Keratinocyte (primary cell): Measurements from ENCODE around the gene PHLPP2. TPM values are rescaled to one million over a fixed set of nuclear protein-coding genes. Genes with fewer than 3 reads are reported as not detected.
A peak's percentile ranks its signal among the peaks of the same experiment; 100 is the strongest.

Experiments
- DNase-seq: peaks from one replicate; pipeline ENCODE4 v3.0.0-alpha.2; 2011; ENCODE audit warnings: low read depth, missing footprints, low spot score
- FAIRE-seq: peaks from 2 replicates; lab custom pipeline; 2011; peaks lifted over from hg19 to GRCh38; lab: Jason Lieb, UNC
- H2AFZ ChIP-seq: 2 replicates; pipeline ENCODE4 v1.6.0; 2012; ENCODE audit warnings: low read length, control low read depth, inconsistent platforms; ENCODE audit not compliant: control insufficient read depth
- H3K27ac ChIP-seq: 2 replicates; pipeline ENCODE4 v1.5.1; 2011; ENCODE audit warnings: low read length; ENCODE audit not compliant: control insufficient read depth, insufficient read depth
- H3K27me3 ChIP-seq: 3 replicates; pipeline ENCODE4 v1.6.0; 2011; ENCODE audit warnings: low read length; ENCODE audit not compliant: control insufficient read depth, insufficient read depth; ENCODE audit errors: extremely low read depth
- H3K36me3 ChIP-seq, 2 experiments: 2 replicates in 1 of 2; 3 replicates in 1 of 2; pipeline ENCODE4 v1.5.1; 2011; ENCODE audit warnings: low read length in 2 of 2, mild to moderate bottlenecking in 1 of 2; ENCODE audit not compliant: control insufficient read depth in 2 of 2, insufficient read depth in 2 of 2; ENCODE audit errors: extremely low read depth in 1 of 2
- H3K4me1 ChIP-seq: 3 replicates; pipeline ENCODE4 v1.5.1; 2011; ENCODE audit warnings: low read length; ENCODE audit not compliant: control insufficient read depth, insufficient read depth; ENCODE audit errors: extremely low read depth
- H3K4me2 ChIP-seq: 3 replicates; pipeline ENCODE4 v1.6.0; 2011; ENCODE audit warnings: low read depth, low read length; ENCODE audit not compliant: control insufficient read depth, insufficient read depth; ENCODE audit errors: extremely low read depth
- H3K4me3 ChIP-seq, 3 experiments: fragments of 200-600 bp in 1 of 3; sonication (generic) in 1 of 3; 2 replicates in 2 of 3; 3 replicates in 1 of 3; pipeline ENCODE4 v1.5.1; 2011 to 2016; ENCODE audit warnings: low read length in 3 of 3, mild to moderate bottlenecking in 3 of 3, control low read depth in 2 of 3, inconsistent platforms in 1 of 3, low read depth in 1 of 3, mixed read lengths in 1 of 3, mixed run types in 1 of 3, moderate library complexity in 1 of 3; ENCODE audit not compliant: control insufficient read depth in 2 of 3, insufficient read depth in 2 of 3; ENCODE audit errors: extremely low read depth in 1 of 3
- H3K79me2 ChIP-seq: 2 replicates; pipeline ENCODE4 v1.6.0; 2012; ENCODE audit warnings: low read length; ENCODE audit not compliant: control insufficient read depth, insufficient read depth
- H3K9ac ChIP-seq: 3 replicates; pipeline ENCODE4 v1.6.0; 2011; ENCODE audit warnings: low read length; ENCODE audit not compliant: control insufficient read depth, insufficient read depth; ENCODE audit errors: extremely low read depth
- H3K9me1 ChIP-seq: 3 replicates; pipeline ENCODE4 v1.6.0; 2011; ENCODE audit warnings: low read length; ENCODE audit not compliant: control insufficient read depth, insufficient read depth; ENCODE audit errors: extremely low read depth
- H3K9me3 ChIP-seq: 2 replicates; pipeline ENCODE4 v1.5.1; 2012; ENCODE audit warnings: low read depth, low read length; ENCODE audit not compliant: control insufficient read depth
- H4K20me1 ChIP-seq: 3 replicates; pipeline ENCODE4 v1.6.0; 2011; ENCODE audit warnings: low read length; ENCODE audit not compliant: control insufficient read depth, insufficient read depth; ENCODE audit errors: extremely low read depth
- CTCF ChIP-seq, 3 experiments: IDR thresholded peaks in 1 of 3; conservative IDR thresholded peaks in 1 of 3; optimal IDR thresholded peaks in 1 of 3; 2 replicates in 2 of 3; 3 replicates in 1 of 3; pipeline versions ENCODE3 to v1.5.1; 2011; ENCODE audit warnings: low read length in 3 of 3, mild to moderate bottlenecking in 3 of 3, moderate library complexity in 2 of 3, control low read depth in 1 of 3, inconsistent platforms in 1 of 3; ENCODE audit not compliant: insufficient read depth in 2 of 3; ENCODE audit errors: extremely low read depth in 1 of 3
- EZH2 ChIP-seq: IDR thresholded peaks from one replicate; pipeline ENCODE4 v1.6.1; 2012; ENCODE audit warnings: inconsistent platforms, mild to moderate bottlenecking, low read length, moderate library complexity
- dilution Hi-C: fragments of 300-500 bp; cut with MboI; formaldehyde crosslinking; loops from one replicate; pipeline ENCODE4 v1.7.0; 2020; ENCODE audit warnings: low sequenced_read_pairs; ENCODE audit not compliant: extremely low pct_ligation_motif_present
- polyA plus RNA-seq, 5 experiments: library from polyadenylated mRNA; depleted of rRNA in 3 of 5; stranded (reverse) in 3 of 5; stranded (forward) in 1 of 5; unstranded in 1 of 5; fragments of >200 nt; gene quantifications; 1 replicate in 1 of 5; 2 replicates in 3 of 5; 3 replicates in 1 of 5; pipeline versions ENCODE4 v1.2.1 to v1.2.3, GENCODE V29; 2011 to 2012; ENCODE audit warnings: missing spikeins in 2 of 5, low read depth in 1 of 5, low replicate concordance in 1 of 5

Gene PHLPP2
- polyA plus RNA-seq, 1 donor (not counting 4 experiments of a cell fraction or from before 2014, with no cell fraction given): 6.5 TPM

- Histone ChIP-seq H2AFZ (no peak overlapping the region), H3K4me2 (no peak overlapping the region), H3K9me1 (no peaks in the 10 kb centered on the region), H3K4me3 (no peak overlapping the region), H3K36me3 (no peaks in the 10 kb centered on the region), H3K9me3 (no peaks in the 10 kb centered on the region), H3K27me3 (no peaks in the 10 kb centered on the region), H4K20me1 (no peaks in the 10 kb centered on the region), H3K27ac (no peak overlapping the region), H3K79me2 (no peaks in the 10 kb centered on the region), H3K9ac (no peak overlapping the region), H3K4me1 (no peaks in the 10 kb centered on the region)
- FAIRE-seq (no peak), DNase-seq (no peak)
- dilution Hi-C loops: no loop called here
- TF ChIP-seq EZH2 (no peak), CTCF (optimal IDR thresholded peaks at IDR 0.05 in 1 of 3, IDR thresholded peaks at IDR 0.05 in 1 of 3, conservative IDR thresholded peaks at IDR 0.05 in 1 of 3; ENCODE audit: extremely low read depth in 1 of 3, insufficient read depth in 2 of 3, low read length in 3 of 3) (peak; percentile 82 to 99 (median 84))
Measured at GRCh38 chr16:71610936-71611871, 113.3 kb downstream of the PHLPP2 start.

- no peaks in the 10 kb centered on the region for H3K79me2 ChIP-seq
- no peaks in the 10 kb centered on the region for H4K20me1 ChIP-seq
- no peak overlapping the region for H3K4me3 ChIP-seq
- FAIRE-seq (no peak), DNase-seq (no peak)
- no peaks in the 10 kb centered on the region for H3K4me1 ChIP-seq
- H3K27ac ChIP-seq: no peak overlapping the region
- no peaks in the 10 kb centered on the region for H3K9me3 ChIP-seq
- no peak overlapping the region for H2AFZ ChIP-seq
- TF ChIP-seq EZH2 (no peak), CTCF (optimal IDR thresholded peaks at IDR 0.05 in 1 of 3, IDR thresholded peaks at IDR 0.05 in 1 of 3, conservative IDR thresholded peaks at IDR 0.05 in 1 of 3; ENCODE audit: extremely low read depth in 1 of 3, insufficient read depth in 2 of 3, low read length in 3 of 3) (no peak)
- dilution Hi-C loops: no loop called here
- H3K9me1 ChIP-seq: no peaks in the 10 kb centered on the region
- H3K4me2 ChIP-seq: no peak overlapping the region
- no peak overlapping the region for H3K9ac ChIP-seq
- no peaks in the 10 kb centered on the region for H3K27me3 ChIP-seq
- no peaks in the 10 kb centered on the region for H3K36me3 ChIP-seq
Measured at GRCh38 chr16:71610447-71610846, 114.1 kb downstream of the PHLPP2 start.
